ENCODE results near the gene MREG. TPM values are rescaled to one million over a fixed set of nuclear protein-coding genes. Genes with fewer than 3 reads are reported as not detected.

MREG gene
- total and polyA plus RNA-seq, 10 of the 15 experiments (the other 5 are each of a cell fraction or from before 2014, with no cell fraction given): 6.9 to 45.0 (median 28.5) TPM

GRCh38 chr2:216056739-216057138, 43.4 kb upstream of the MREG start (continued):
- TF ChIP-seq, protein P1, sequence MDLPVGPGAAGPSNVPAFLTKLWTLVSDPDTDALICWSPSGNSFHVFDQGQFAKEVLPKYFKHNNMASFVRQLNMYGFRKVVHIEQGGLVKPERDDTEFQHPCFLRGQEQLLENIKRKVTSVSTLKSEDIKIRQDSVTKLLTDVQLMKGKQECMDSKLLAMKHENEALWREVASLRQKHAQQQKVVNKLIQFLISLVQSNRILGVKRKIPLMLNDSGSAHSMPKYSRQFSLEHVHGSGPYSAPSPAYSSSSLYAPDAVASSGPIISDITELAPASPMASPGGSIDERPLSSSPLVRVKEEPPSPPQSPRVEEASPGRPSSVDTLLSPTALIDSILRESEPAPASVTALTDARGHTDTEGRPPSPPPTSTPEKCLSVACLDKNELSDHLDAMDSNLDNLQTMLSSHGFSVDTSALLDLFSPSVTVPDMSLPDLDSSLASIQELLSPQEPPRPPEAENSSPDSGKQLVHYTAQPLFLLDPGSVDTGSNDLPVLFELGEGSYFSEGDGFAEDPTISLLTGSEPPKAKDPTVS (IDR thresholded peaks at IDR 0.05; ENCODE audit: low read depth, low read length): no peak
- TF ChIP-seq, protein P2, sequence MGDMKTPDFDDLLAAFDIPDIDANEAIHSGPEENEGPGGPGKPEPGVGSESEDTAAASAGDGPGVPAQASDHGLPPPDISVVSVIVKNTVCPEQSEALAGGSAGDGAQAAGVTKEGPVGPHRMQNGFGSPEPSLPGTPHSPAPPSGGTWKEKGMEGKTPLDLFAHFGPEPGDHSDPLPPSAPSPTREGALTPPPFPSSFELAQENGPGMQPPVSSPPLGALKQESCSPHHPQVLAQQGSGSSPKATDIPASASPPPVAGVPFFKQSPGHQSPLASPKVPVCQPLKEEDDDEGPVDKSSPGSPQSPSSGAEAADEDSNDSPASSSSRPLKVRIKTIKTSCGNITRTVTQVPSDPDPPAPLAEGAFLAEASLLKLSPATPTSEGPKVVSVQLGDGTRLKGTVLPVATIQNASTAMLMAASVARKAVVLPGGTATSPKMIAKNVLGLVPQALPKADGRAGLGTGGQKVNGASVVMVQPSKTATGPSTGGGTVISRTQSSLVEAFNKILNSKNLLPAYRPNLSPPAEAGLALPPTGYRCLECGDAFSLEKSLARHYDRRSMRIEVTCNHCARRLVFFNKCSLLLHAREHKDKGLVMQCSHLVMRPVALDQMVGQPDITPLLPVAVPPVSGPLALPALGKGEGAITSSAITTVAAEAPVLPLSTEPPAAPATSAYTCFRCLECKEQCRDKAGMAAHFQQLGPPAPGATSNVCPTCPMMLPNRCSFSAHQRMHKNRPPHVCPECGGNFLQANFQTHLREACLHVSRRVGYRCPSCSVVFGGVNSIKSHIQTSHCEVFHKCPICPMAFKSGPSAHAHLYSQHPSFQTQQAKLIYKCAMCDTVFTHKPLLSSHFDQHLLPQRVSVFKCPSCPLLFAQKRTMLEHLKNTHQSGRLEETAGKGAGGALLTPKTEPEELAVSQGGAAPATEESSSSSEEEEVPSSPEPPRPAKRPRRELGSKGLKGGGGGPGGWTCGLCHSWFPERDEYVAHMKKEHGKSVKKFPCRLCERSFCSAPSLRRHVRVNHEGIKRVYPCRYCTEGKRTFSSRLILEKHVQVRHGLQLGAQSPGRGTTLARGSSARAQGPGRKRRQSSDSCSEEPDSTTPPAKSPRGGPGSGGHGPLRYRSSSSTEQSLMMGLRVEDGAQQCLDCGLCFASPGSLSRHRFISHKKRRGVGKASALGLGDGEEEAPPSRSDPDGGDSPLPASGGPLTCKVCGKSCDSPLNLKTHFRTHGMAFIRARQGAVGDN (IDR thresholded peaks at IDR 0.05): no peak
- TF ChIP-seq JUND (IDR thresholded peaks at IDR 0.05; ENCODE audit: low read depth, low read length) (0 out of 2 replicates have a peak, but pooled peaks have one; percentile 53), YBX1 (IDR thresholded peaks at IDR 0.05) (no peak), HDAC6 (IDR thresholded peaks at IDR 0.05; ENCODE audit: unreplicated experiment) (no peak), RCOR1 (conservative IDR thresholded peaks at IDR 0.05; ENCODE audit: low read depth, low read length) (no peak), PAX5 (IDR thresholded peaks at IDR 0.05; ENCODE audit: borderline replicate concordance, low read depth, low read length) (no peak), HDGF (IDR thresholded peaks at IDR 0.05) (no peak), EGR1 (IDR thresholded peaks at IDR 0.05; ENCODE audit: borderline replicate concordance in 1 of 2, low read depth in 2 of 2, low read length in 2 of 2) (no peak), IKZF1 (conservative IDR thresholded peaks at IDR 0.05) (peak; percentile 47; the same call in 1 of the 2 replicates), ZBTB4 (CRISPR knock-in tag; IDR thresholded peaks at IDR 0.05) (no peak), CTCF (IDR thresholded peaks at IDR 0.05 in 2 of 3, conservative IDR thresholded peaks at IDR 0.05 in 1 of 3; ENCODE audit: control insufficient read depth in 2 of 3, extremely low read depth in 1 of 3, insufficient read depth in 1 of 3, low read depth in 3 of 3, low read length in 3 of 3) (no peak), PAX8 (IDR thresholded peaks at IDR 0.05) (no peak), ZZZ3 (IDR thresholded peaks at IDR 0.05; ENCODE audit: control insufficient read depth, insufficient read length, low read depth) (no peak), SKIL (IDR thresholded peaks at IDR 0.05; ENCODE audit: low read depth, poor library complexity, severe bottlenecking) (peak; percentile 14), NR2F1 (conservative IDR thresholded peaks at IDR 0.05) (peak; percentile 42; the same call in 1 of the 2 replicates)
